ENCODE measurements around the gene NECTIN2. TPM values are rescaled to one million over a fixed set of nuclear protein-coding genes. Genes with fewer than 3 reads are reported as not detected.
"Not testable (repeated sequence)": the region's sequence is repeated elsewhere in the genome, so short reads cannot be mapped to it uniquely, and the experiment has no call there.

The NECTIN2 gene
- total RNA-seq, 1 donor from 2014 or later: 116 TPM

GRCh38 chr19:44908074-44908835, 62.2 kb downstream of the NECTIN2 start:
- TF ChIP-seq, protein P1, sequence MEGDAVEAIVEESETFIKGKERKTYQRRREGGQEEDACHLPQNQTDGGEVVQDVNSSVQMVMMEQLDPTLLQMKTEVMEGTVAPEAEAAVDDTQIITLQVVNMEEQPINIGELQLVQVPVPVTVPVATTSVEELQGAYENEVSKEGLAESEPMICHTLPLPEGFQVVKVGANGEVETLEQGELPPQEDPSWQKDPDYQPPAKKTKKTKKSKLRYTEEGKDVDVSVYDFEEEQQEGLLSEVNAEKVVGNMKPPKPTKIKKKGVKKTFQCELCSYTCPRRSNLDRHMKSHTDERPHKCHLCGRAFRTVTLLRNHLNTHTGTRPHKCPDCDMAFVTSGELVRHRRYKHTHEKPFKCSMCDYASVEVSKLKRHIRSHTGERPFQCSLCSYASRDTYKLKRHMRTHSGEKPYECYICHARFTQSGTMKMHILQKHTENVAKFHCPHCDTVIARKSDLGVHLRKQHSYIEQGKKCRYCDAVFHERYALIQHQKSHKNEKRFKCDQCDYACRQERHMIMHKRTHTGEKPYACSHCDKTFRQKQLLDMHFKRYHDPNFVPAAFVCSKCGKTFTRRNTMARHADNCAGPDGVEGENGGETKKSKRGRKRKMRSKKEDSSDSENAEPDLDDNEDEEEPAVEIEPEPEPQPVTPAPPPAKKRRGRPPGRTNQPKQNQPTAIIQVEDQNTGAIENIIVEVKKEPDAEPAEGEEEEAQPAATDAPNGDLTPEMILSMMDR (IDR thresholded peaks at IDR 0.05): no peak
- H3K27me3 Mint-ChIP-seq (ENCODE audit: low read depth): no peaks in the 10 kb centered on the region
- no peaks in the 10 kb centered on the region for H3K9me3 Mint-ChIP-seq (ENCODE audit: low read depth)
- no peak for DNase-seq (ENCODE audit: low spot score)
- peaks cover 34% of the 10 kb centered on the region for H3K4me1 Mint-ChIP-seq (ENCODE audit: low read depth)
- H3K4me3 Mint-ChIP-seq (ENCODE audit: unreplicated experiment): peak overlapping the region; percentile 21
- H3K36me3 Mint-ChIP-seq (ENCODE audit: low read depth): peaks cover 2% of the 10 kb centered on the region
- no peak overlapping the region for H3K27ac Mint-ChIP-seq (ENCODE audit: unreplicated experiment)

GRCh38 chr19:44908836-44909261, 62.8 kb downstream of the NECTIN2 start:
- Mint-ChIP-seq H3K27me3 (ENCODE audit: low read depth) (no peaks in the 10 kb centered on the region), H3K4me3 (ENCODE audit: unreplicated experiment) (no peak overlapping the region), H3K9me3 (ENCODE audit: low read depth) (no peaks in the 10 kb centered on the region), H3K4me1 (ENCODE audit: low read depth) (peaks cover 34% of the 10 kb centered on the region), H3K36me3 (ENCODE audit: low read depth) (no peaks in the 10 kb centered on the region), H3K27ac (ENCODE audit: unreplicated experiment) (no peak overlapping the region)
- TF ChIP-seq, protein P1 (IDR thresholded peaks at IDR 0.05): no peak
- no peak for DNase-seq (ENCODE audit: low spot score)

DNA sequence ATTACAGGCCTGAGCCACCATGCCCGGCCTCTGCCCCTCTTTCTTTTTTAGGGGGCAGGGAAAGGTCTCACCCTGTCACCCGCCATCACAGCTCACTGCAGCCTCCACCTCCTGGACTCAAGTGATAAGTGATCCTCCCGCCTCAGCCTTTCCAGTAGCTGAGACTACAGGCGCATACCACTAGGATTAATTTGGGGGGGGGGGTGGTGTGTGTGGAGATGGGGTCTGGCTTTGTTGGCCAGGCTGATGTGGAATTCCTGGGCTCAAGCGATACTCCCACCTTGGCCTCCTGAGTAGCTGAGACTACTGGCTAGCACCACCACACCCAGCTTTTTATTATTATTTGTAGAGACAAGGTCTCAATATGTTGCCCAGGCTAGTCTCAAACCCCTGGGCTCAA, 63.7 kb downstream of the NECTIN2 start:
- no peak for DNase-seq (ENCODE audit: low spot score)
- peak overlapping the region; percentile 51 for H3K27ac Mint-ChIP-seq (ENCODE audit: unreplicated experiment)
- H3K27me3 Mint-ChIP-seq (ENCODE audit: low read depth): no peaks in the 10 kb centered on the region
- peaks cover 42% of the 10 kb centered on the region for H3K4me1 Mint-ChIP-seq (ENCODE audit: low read depth)
- H3K4me3 Mint-ChIP-seq (ENCODE audit: unreplicated experiment): no peak overlapping the region
- TF ChIP-seq, protein P1 (IDR thresholded peaks at IDR 0.05): no peak
- no peaks in the 10 kb centered on the region for H3K36me3 Mint-ChIP-seq (ENCODE audit: low read depth)
- no peaks in the 10 kb centered on the region for H3K9me3 Mint-ChIP-seq (ENCODE audit: low read depth)

- not testable (repeated sequence) for H3K4me3 Mint-ChIP-seq (ENCODE audit: unreplicated experiment); H3K27ac Mint-ChIP-seq (ENCODE audit: unreplicated experiment); H3K27me3 Mint-ChIP-seq (ENCODE audit: low read depth); H3K9me3 Mint-ChIP-seq (ENCODE audit: low read depth); H3K36me3 Mint-ChIP-seq (ENCODE audit: low read depth); DNase-seq (ENCODE audit: low spot score)
- H3K4me1 Mint-ChIP-seq (ENCODE audit: low read depth): peaks cover 32% of the 10 kb centered on the region
Measured at GRCh38 chr19:44911896-44912295, 65.8 kb downstream of the NECTIN2 start.

GRCh38 chr19:44912854-44913253, 66.8 kb downstream of the NECTIN2 start:
- no peak overlapping the region for H3K27ac Mint-ChIP-seq (ENCODE audit: unreplicated experiment)
- no peaks in the 10 kb centered on the region for H3K9me3 Mint-ChIP-seq (ENCODE audit: low read depth)
- TF ChIP-seq, protein P1 (IDR thresholded peaks at IDR 0.05): no peak
- no peak overlapping the region for H3K4me3 Mint-ChIP-seq (ENCODE audit: unreplicated experiment)
- no peak for DNase-seq (ENCODE audit: low spot score)
- no peaks in the 10 kb centered on the region for H3K27me3 Mint-ChIP-seq (ENCODE audit: low read depth)
- peaks cover 32% of the 10 kb centered on the region for H3K4me1 Mint-ChIP-seq (ENCODE audit: low read depth)
- no peaks in the 10 kb centered on the region for H3K36me3 Mint-ChIP-seq (ENCODE audit: low read depth)

DNA sequence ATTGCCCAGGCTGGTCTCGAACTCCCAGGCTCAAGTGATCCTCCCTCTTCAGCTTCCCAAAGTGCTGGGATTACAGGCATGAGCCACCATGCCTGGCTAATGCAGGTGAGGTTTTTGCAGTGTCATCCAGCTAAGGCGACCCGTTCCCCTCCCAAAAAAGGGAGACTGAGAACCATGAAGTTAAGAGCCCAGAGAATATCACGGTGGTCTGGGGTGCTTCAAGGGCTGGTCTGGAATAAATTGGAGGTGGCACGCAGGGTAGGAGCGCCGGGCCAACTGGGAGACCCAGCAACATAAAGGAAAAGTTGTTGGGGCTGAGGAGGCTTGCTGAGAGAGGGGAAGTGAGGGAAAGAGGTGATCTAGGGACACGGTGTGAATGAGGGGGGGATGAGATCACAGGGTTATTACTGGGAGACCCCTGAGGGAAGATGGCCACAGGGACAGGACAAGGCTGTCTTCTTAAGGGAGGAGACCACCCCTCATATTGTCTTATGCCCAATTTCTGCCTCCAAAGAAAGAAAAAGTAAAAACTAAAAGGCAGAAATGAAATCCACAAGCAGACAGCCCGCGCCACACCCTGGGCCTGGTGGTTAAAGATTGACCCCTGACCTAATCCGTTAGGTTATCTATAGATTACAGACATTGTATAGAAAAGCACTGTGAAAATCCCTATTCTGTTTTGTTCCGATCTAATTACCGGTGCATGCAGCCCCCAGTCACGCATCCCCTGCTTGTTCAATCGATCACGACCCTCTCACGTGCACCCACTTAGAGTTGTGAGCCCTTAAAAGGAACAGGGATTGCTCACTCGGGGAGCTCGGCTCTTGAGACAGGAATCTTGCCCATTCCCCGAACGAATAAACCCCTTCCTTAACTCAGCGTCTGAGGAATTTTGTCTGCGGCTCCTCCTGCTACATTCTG, 67.7 kb downstream of the NECTIN2 start:
- DNase-seq (ENCODE audit: low spot score); H3K27ac Mint-ChIP-seq (ENCODE audit: unreplicated experiment); H3K36me3 Mint-ChIP-seq (ENCODE audit: low read depth); H3K27me3 Mint-ChIP-seq (ENCODE audit: low read depth); H3K9me3 Mint-ChIP-seq (ENCODE audit: low read depth): not testable (repeated sequence)
- Mint-ChIP-seq H3K4me1 (ENCODE audit: low read depth) (peaks cover 32% of the 10 kb centered on the region), H3K4me3 (ENCODE audit: unreplicated experiment) (peak overlapping the region; percentile 93)

Data from chondrocyte (in vitro differentiated cells).